ENCODE data around the gene PPP3CA. TPM values are rescaled to one million over a fixed set of nuclear protein-coding genes. Genes with fewer than 3 reads are reported as not detected.

PPP3CA gene
- total RNA-seq, 1 experiment from 2014 or later, result 33.8 TPM

- no peak for TF ChIP-seq CTCF (IDR thresholded peaks at IDR 0.05; ENCODE audit: insufficient read depth in 1 of 2, low read depth in 1 of 2, low read length in 1 of 2, severe bottlenecking in 1 of 2, unreplicated experiment in 1 of 2)
- H3K4me3 ChIP-seq (ENCODE audit: low read depth, low read length), result no peak overlapping the region
- no TSS peak for BruUV-seq (replicated peaks)
- no peak overlapping the region for H3K27ac Mint-ChIP-seq (ENCODE audit: unreplicated experiment)
- H3K4me3 Mint-ChIP-seq (ENCODE audit: unreplicated experiment), result no peak overlapping the region
- H3K4me1 ChIP-seq, result peaks cover 12% of the 10 kb centered on the region
- ChIA-PET POLR2A (no interaction called here), CTCF (no interaction called here)
- intact Hi-C loops (cut with micrococcal nuclease; ENCODE audit: unreplicated experiment), result no loop called here
- H3K9me3 ChIP-seq, result no peaks in the 10 kb centered on the region
- no peaks in the 10 kb centered on the region for H3K36me3 Mint-ChIP-seq (ENCODE audit: insufficient read depth, unreplicated experiment)
- H3K27me3 ChIP-seq (replicated peaks; ENCODE audit: control insufficient read depth, insufficient read depth, low read length), result no peaks in the 10 kb centered on the region
- DNase-seq, result no peak
- peaks cover 13% of the 10 kb centered on the region for H3K4me1 Mint-ChIP-seq (ENCODE audit: low read depth, unreplicated experiment)
- no peaks in the 10 kb centered on the region for H3K27me3 Mint-ChIP-seq (ENCODE audit: insufficient read depth, unreplicated experiment)
- H3K9me3 Mint-ChIP-seq (ENCODE audit: unreplicated experiment), result no peaks in the 10 kb centered on the region
- H3K36me3 ChIP-seq (ENCODE audit: control insufficient read depth, insufficient read depth, low read length), result no peaks in the 10 kb centered on the region
Observed at GRCh38 chr4:101071241-101071640, 276.1 kb downstream of the PPP3CA start.

GRCh38 chr4:101068115-101068514 lies 279.2 kb downstream of the PPP3CA start:
- TF ChIP-seq CTCF (IDR thresholded peaks at IDR 0.05; ENCODE audit: insufficient read depth in 1 of 2, low read depth in 1 of 2, low read length in 1 of 2, severe bottlenecking in 1 of 2, unreplicated experiment in 1 of 2), result no peak
- H3K27ac Mint-ChIP-seq (ENCODE audit: unreplicated experiment), result no peak overlapping the region
- Histone ChIP-seq H3K36me3 (ENCODE audit: control insufficient read depth, insufficient read depth, low read length) (no peaks in the 10 kb centered on the region), H3K27me3 (replicated peaks; ENCODE audit: control insufficient read depth, insufficient read depth, low read length) (no peaks in the 10 kb centered on the region), H3K4me1 (peaks cover 8% of the 10 kb centered on the region), H3K4me3 (ENCODE audit: low read depth, low read length) (no peak overlapping the region), H3K9me3 (no peaks in the 10 kb centered on the region)
- intact Hi-C loops (cut with micrococcal nuclease; ENCODE audit: unreplicated experiment), result no loop called here
- ChIA-PET CTCF (no interaction called here), POLR2A (no interaction called here)
- H3K9me3 Mint-ChIP-seq (ENCODE audit: unreplicated experiment), result no peaks in the 10 kb centered on the region
- DNase-seq, result no peak
- no peaks in the 10 kb centered on the region for H3K4me1 Mint-ChIP-seq (ENCODE audit: low read depth, unreplicated experiment)
- H3K4me3 Mint-ChIP-seq (ENCODE audit: unreplicated experiment), result no peak overlapping the region
- H3K27me3 Mint-ChIP-seq (ENCODE audit: insufficient read depth, unreplicated experiment), result no peaks in the 10 kb centered on the region
- BruUV-seq (replicated peaks), result no TSS peak
- no peaks in the 10 kb centered on the region for H3K36me3 Mint-ChIP-seq (ENCODE audit: insufficient read depth, unreplicated experiment)

GRCh38 chr4:101067383-101067782 lies 279.9 kb downstream of the PPP3CA start:
- TF ChIP-seq CTCF (IDR thresholded peaks at IDR 0.05; ENCODE audit: insufficient read depth in 1 of 2, low read depth in 1 of 2, low read length in 1 of 2, severe bottlenecking in 1 of 2, unreplicated experiment in 1 of 2), result no peak
- DNase-seq, result no peak
- Histone ChIP-seq H3K36me3 (ENCODE audit: control insufficient read depth, insufficient read depth, low read length) (no peaks in the 10 kb centered on the region), H3K4me3 (ENCODE audit: low read depth, low read length) (no peak overlapping the region), H3K27me3 (replicated peaks; ENCODE audit: control insufficient read depth, insufficient read depth, low read length) (no peaks in the 10 kb centered on the region), H3K9me3 (no peaks in the 10 kb centered on the region), H3K4me1 (peaks cover 8% of the 10 kb centered on the region)
- CTCF ChIA-PET, result no interaction called here
- intact Hi-C loops (cut with micrococcal nuclease; ENCODE audit: unreplicated experiment), result no loop called here
- Mint-ChIP-seq H3K27ac (ENCODE audit: unreplicated experiment) (no peak overlapping the region), H3K9me3 (ENCODE audit: unreplicated experiment) (no peaks in the 10 kb centered on the region), H3K27me3 (ENCODE audit: insufficient read depth, unreplicated experiment) (no peaks in the 10 kb centered on the region), H3K36me3 (ENCODE audit: insufficient read depth, unreplicated experiment) (no peaks in the 10 kb centered on the region), H3K4me1 (ENCODE audit: low read depth, unreplicated experiment) (no peaks in the 10 kb centered on the region), H3K4me3 (ENCODE audit: unreplicated experiment) (no peak overlapping the region)
- no TSS peak for BruUV-seq (replicated peaks)
- POLR2A ChIA-PET, result no interaction called here
